CD4-positive, alpha-beta T cell treated with Interleukin-10 for 1 hour (primary cell): ENCODE measurements around the gene PRSS16.

Source experiments
- DNase-seq: peaks from one replicate; pipeline ENCODE4 v3.0.0-alpha.2; 2020

PRSS16 gene

DNA sequence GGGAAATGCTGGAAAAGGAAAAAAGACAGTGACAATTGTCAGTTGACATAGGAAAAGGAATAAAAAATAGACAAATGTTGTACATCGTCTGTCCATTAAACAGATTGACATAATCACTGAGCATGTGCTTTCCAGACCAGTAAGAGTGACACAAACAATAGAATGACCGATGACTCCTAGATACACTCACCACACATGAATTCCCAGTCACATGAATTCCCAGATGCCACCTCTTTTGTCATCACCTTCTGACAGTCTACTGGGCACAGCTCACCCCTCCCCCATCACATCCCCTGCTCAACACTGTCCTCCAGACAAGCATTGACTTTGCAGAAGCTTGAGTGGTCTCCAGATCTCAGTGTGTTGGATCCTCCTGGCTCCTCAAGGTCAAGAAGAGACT is 38.6 kb downstream of the PRSS16 start:
- no peak for DNase-seq

DNA sequence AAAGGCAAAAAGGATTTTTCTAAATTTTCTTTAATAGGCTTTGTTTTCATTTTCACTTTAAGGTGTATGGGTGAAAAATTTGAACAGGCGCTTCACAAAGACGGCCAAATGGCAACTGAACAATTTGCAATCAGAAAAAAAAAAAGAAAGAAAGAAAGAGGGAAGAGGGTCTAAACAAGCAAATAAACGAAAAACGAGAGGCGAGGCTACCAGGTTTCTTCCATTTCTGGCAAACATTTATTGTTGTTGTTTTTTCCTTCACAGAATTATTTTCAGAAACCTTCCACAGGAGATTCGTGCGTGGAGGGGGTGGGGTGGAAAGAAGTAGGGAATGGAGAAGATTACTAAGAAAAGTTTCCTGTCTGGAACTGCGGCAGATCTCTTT is 40.2 kb downstream of the PRSS16 start:
- DNase-seq: no peak

GRCh38 chr6:27288136-27289044 is 40.9 kb downstream of the PRSS16 start:
- no peak for DNase-seq

DNA sequence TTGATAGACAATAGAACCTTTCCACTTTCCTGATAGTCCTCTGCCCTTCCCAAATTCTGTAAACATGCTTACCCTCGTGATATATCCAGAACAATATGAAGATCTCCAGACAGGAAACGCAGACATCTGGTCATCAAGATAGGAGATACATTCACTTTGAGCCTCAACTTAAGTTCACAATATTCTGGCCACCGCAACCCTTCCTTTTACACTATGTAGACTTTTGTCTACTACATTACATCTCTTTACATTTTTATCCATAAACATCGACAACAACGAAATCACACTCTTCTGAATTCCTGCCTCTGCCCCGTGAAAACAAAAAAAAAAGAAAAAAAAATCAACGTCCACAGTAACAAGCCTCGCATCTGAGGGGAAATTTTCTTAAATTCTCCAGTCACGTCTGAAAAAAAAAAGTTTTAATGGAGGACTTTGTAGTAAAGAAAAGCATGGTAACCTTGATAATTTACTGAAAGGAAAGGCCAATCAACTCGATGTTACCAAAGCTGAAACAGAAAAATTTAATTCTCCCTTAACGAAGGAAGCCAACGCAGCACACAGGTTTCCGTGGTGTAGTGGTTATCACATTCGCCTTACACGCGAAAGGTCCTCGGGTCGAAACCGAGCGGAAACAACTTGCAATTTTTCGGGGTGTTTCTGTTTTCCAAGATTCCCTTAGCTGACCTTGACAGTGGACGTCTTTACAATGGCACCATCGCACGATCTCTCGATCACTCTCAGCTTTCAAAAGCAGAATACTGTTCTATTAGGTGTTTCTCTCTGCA is 42.8 kb downstream of the PRSS16 start:
- no peak for DNase-seq

DNA sequence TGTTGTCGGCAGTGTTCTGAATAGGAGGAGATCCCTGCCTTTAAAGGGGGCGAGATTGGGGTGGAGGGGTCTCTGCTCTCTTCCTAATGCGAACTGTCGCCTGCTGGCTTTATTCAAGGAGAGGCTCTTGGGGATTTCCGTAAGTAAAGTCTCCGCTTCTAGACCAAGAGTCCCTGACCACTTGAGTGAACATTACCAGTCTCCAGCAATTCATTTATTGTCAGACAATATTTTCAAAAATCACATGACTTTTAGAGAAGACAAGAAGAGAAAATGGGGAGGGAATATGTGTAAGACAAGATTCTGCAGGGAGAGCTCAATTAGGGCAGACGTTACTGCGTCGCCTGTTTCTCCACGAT is 43.3 kb downstream of the PRSS16 start:
- DNase-seq: no peak

- DNase-seq: no peak
Observed at GRCh38 chr6:27293436-27294098, 46.1 kb downstream of the PRSS16 start.

DNA sequence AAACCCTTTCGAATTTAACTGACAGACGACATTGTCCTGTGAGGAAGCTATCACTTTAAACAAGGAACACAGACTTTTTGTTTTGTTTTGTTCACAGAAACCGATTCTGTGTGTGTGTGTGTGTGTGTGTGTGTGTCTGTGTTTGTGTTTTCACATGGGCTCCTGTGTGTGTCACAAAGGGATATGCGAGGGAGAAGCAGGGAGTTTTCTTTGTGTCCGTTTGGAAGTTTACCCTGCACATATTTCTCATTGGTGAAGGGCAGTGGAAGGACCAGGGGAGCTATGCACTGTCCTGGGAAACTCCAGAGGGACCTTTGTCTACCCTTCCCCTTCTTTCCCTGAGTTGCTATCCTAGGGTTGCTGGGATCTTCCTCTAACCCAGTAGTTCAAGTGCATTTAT is 46.9 kb downstream of the PRSS16 start:
- no peak for DNase-seq

GRCh38 chr6:27295301-27296079 is 48.0 kb downstream of the PRSS16 start:
- DNase-seq: no peak

DNA sequence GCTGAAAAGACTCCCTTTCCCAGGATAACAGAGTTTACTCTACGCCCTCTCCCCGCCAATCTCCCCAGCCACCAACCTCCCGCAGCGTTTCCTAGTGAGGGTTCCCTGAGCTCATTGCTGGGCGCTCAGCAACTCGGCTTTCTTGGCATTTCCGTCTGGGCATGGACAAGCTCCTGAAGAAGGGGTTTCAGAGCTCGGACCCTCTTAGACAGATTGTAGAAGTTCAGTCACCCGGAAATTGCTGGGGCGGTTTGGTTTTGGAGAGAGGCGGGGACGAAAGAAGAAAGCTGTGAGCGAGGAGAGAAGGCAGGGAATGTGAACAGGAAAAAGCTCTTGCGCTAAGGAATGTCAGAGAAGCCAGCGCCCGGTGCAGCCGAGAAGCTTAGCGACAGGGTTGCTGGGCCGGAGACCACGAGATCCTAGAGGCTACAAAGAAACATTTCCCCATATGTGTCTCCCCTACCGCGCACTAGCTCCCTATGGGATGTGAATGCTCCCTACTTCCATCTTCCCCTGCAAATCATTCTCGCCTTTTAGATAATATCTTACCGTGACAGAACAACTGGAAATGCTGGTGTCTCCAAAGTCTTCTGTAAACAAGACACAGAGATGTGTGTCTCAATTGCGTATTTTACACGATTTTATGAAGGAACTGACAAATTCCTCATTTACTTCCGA is 48.7 kb downstream of the PRSS16 start:
- no peak for DNase-seq

GRCh38 chr6:27297484-27297856 is 50.0 kb downstream of the PRSS16 start:
- no peak for DNase-seq

GRCh38 chr6:27297857-27298730 is 50.6 kb downstream of the PRSS16 start:
- no peak for DNase-seq

- no peak for DNase-seq
Observed at GRCh38 chr6:27303613-27304272, 56.2 kb downstream of the PRSS16 start.
